Measurements from ENCODE around the gene M1AP. TPM values are rescaled to one million over a fixed set of nuclear protein-coding genes. Genes with fewer than 3 reads are reported as not detected.

Gene M1AP
- polyA plus RNA-seq, 1 of the 3 experiments (the other 2 are of a cell fraction), result 0.02 TPM

DNA sequence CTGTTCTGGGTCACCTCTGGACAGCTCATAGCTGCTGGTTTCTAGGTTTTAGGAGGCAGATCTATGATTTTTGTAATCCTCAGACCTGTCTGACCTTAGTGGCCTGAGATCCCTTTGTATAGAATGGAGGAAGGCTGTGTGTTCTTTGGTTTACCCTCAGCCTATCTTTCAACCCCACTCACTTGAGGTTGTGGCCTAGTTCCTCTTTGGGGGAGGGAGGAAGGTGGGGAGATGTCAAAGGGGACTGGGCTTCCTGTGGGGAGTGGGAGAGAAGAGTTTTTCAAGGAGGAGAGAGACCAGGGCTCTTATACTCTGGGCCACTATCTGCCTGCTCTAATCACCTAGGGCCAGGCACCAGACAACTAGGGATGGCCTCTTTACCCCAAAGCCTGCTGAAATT is 34.4 kb upstream of the M1AP start:
- Histone ChIP-seq H3K4me2 (no peak overlapping the region), H3K9ac (no peak overlapping the region), H3K27ac (ENCODE audit: low read depth in 2 of 2, low read length in 1 of 2) (no peak overlapping the region), H3K79me2 (ENCODE audit: insufficient read depth) (no peaks in the 10 kb centered on the region), H3K27me3 (ENCODE audit: insufficient read depth) (no peaks in the 10 kb centered on the region), H3K36me3 (replicated peaks in 1 of 2; ENCODE audit: control insufficient read depth in 1 of 2, insufficient read depth in 2 of 2, low read length in 1 of 2) (peaks cover 6 to 22% of the 10 kb centered on the region in 2 experiments), H3K9me3 (no peaks in the 10 kb centered on the region), H4K20me1 (ENCODE audit: insufficient read depth) (no peaks in the 10 kb centered on the region), H3K4me3 (ENCODE audit: low read depth in 2 of 2, low read length in 1 of 2) (no peak overlapping the region), H3K9me2 (no peaks in the 10 kb centered on the region), H3K4me1 (ENCODE audit: control insufficient read depth in 1 of 2, insufficient read depth in 2 of 2, low read depth in 1 of 2, low read length in 1 of 2) (no peaks in the 10 kb centered on the region), H2AFZ (ENCODE audit: low read depth) (no peak overlapping the region), H3F3A (replicated peaks; ENCODE audit: insufficient read depth) (no peaks in the 10 kb centered on the region)
- POLR2A ChIA-PET, result no interaction called here
- TF ChIP-seq ZBTB33 (IDR thresholded peaks at IDR 0.05; ENCODE audit: borderline replicate concordance, low read depth), result no peak
- TF ChIP-seq USF2 (IDR thresholded peaks at IDR 0.05; ENCODE audit: borderline replicate concordance, low read depth, low read length), result no peak
- no peak for TF ChIP-seq CHD2 (IDR thresholded peaks at IDR 0.05; ENCODE audit: low read length, partially characterized antibody)
- no peak for TF ChIP-seq ELF1 (IDR thresholded peaks at IDR 0.05)
- no peak for TF ChIP-seq JUND (IDR thresholded peaks at IDR 0.05)
- no peak for TF ChIP-seq TCF12 (IDR thresholded peaks at IDR 0.05)
- no peak for TF ChIP-seq FOSL2 (IDR thresholded peaks at IDR 0.05; ENCODE audit: borderline replicate concordance, low read depth)
- no peak for TF ChIP-seq RXRA (IDR thresholded peaks at IDR 0.05; ENCODE audit: borderline replicate concordance, low read depth)
- no peak for TF ChIP-seq EP300 (IDR thresholded peaks at IDR 0.05; ENCODE audit: borderline replicate concordance in 1 of 2, low read depth in 1 of 2, low read length in 1 of 2)
- no peak for TF ChIP-seq SMC3 (IDR thresholded peaks at IDR 0.05; ENCODE audit: low read depth, low read length)
- no peak for TF ChIP-seq GATA2 (CRISPR knock-in tag; IDR thresholded peaks at IDR 0.05)
- TF ChIP-seq, protein P1, sequence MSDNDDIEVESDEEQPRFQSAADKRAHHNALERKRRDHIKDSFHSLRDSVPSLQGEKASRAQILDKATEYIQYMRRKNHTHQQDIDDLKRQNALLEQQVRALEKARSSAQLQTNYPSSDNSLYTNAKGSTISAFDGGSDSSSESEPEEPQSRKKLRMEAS (IDR thresholded peaks at IDR 0.05; ENCODE audit: low read depth), result no peak
- TF ChIP-seq EZH2phosphoT487 (IDR thresholded peaks at IDR 0.05; ENCODE audit: borderline replicate concordance, low read depth), result no peak
- no peak for TF ChIP-seq RAD21 (IDR thresholded peaks at IDR 0.05; ENCODE audit: low read length)
- no peak for TF ChIP-seq MEF2A (IDR thresholded peaks at IDR 0.05; ENCODE audit: borderline replicate concordance, low read depth)
- TF ChIP-seq, protein P2, sequence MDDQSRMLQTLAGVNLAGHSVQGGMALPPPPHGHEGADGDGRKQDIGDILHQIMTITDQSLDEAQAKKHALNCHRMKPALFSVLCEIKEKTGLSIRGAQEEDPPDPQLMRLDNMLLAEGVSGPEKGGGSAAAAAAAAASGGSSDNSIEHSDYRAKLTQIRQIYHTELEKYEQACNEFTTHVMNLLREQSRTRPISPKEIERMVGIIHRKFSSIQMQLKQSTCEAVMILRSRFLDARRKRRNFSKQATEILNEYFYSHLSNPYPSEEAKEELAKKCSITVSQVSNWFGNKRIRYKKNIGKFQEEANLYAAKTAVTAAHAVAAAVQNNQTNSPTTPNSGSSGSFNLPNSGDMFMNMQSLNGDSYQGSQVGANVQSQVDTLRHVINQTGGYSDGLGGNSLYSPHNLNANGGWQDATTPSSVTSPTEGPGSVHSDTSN (IDR thresholded peaks at IDR 0.05), result no peak
- CTCF ChIA-PET, result interaction anchor here (1.4 to 3.0 kb wide), 2 partner anchors 155 to 194 kb away, joined by 5 to 8 read pairs; no protein-coding TSS in a partner anchor
- no peak for DNase-seq

All from SK-N-SH (cell line).